Measurements from ENCODE around the gene ARHGEF28.
A peak's percentile ranks its signal among the peaks of the same experiment; 100 is the strongest.

The ARHGEF28 gene

DNA sequence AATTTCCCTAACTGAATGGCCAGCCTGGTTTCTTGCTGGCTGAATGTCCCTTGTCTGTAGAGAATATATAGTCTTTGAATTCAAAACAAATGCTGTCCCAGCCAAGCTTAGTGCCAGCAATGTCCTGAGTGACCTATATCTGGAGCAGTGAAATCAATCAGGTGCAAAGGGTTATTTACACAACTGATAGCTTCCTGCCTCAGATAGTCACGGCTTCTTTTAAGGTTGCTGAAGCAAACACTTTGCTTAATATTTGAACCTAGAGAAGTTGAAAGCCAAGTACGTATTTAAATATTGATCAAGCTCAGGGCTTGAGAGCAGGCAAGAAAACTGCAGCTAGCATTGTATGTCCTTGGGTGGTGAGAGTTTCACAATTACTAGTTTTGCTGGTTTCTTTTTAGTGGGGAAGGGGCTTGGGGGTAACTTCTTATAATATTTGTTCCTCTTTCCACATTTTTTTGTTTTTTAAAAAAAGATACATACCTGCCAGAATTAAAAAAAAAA lies 2.0 kb upstream of the ARHGEF28 start:
- no peaks in the 10 kb centered on the region; the same call in 1 of the 2 replicates for H3K27me3 ChIP-seq (replicated peaks; ENCODE audit: control insufficient read depth, insufficient read depth, low read length)
- TF ChIP-seq, protein P1, sequence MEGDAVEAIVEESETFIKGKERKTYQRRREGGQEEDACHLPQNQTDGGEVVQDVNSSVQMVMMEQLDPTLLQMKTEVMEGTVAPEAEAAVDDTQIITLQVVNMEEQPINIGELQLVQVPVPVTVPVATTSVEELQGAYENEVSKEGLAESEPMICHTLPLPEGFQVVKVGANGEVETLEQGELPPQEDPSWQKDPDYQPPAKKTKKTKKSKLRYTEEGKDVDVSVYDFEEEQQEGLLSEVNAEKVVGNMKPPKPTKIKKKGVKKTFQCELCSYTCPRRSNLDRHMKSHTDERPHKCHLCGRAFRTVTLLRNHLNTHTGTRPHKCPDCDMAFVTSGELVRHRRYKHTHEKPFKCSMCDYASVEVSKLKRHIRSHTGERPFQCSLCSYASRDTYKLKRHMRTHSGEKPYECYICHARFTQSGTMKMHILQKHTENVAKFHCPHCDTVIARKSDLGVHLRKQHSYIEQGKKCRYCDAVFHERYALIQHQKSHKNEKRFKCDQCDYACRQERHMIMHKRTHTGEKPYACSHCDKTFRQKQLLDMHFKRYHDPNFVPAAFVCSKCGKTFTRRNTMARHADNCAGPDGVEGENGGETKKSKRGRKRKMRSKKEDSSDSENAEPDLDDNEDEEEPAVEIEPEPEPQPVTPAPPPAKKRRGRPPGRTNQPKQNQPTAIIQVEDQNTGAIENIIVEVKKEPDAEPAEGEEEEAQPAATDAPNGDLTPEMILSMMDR (IDR thresholded peaks at IDR 0.05; ENCODE audit: insufficient read depth, low read length, poor library complexity, severe bottlenecking): no peak
- H3K4me3 ChIP-seq (replicated peaks; ENCODE audit: low read depth, low read length): no peak overlapping the region
- H3K36me3 ChIP-seq (ENCODE audit: control insufficient read depth, insufficient read depth, low read length): no peaks in the 10 kb centered on the region
- no peak for DNase-seq (ENCODE audit: extremely low read depth, insufficient read length)

DNA sequence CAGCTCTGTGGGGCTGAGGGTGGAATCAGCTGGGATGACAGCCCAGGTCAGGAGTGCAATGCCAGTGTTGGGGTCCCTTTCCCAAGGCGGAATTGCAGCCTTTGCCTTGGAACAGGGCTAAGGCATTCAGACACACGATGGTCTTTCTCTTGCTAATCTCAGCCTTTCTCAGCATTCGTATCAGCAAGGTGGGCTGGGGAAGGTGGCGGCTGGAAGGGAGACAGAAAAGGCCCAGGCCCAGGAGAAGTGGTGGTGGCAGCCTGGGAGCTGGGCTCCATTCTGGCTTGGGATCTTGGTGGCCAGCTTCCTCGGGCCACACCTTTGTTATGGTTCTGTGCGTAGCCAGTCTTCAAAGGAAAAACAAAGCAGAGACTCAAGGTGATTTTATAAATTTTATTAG lies 1.1 kb upstream of the ARHGEF28 start:
- no peaks in the 10 kb centered on the region for H3K36me3 ChIP-seq (ENCODE audit: control insufficient read depth, insufficient read depth, low read length)
- H3K27me3 ChIP-seq (replicated peaks; ENCODE audit: control insufficient read depth, insufficient read depth, low read length): no peaks in the 10 kb centered on the region; the same call in 1 of the 2 replicates
- H3K4me3 ChIP-seq (replicated peaks; ENCODE audit: low read depth, low read length): no peak overlapping the region
- DNase-seq (ENCODE audit: extremely low read depth, insufficient read length): no peak
- TF ChIP-seq, protein P1 (IDR thresholded peaks at IDR 0.05; ENCODE audit: insufficient read depth, low read length, poor library complexity, severe bottlenecking): no peak

DNA sequence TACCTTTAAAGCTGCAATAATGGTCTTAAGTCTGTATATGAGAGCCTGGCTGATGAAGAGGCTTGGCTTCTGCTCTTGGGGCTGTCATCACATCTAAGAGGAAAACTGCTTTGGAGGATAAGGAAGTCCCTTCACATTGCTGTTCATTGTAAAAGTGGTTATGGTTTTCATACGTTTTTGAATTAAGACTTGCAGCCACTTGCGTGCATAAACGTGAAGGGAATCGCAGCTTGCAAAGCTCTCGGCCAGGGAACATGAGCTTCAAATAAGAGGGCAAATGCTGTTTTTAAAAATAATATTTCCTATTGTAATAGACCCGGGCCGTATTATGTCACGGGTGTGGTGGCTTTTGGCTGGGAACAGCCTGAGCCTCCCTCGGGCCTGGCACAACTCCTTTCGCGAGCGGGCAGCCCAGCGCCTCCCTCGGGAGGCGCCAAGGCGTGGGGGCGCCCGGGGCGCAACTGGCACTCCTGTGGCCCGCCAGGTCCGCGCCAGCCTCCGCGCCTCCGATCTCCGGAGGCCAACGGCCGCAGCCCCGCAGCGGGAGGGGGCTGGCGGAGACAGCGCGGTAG lies 538 bp upstream of the ARHGEF28 start:
- peak overlapping the region; percentile 54 for H3K4me3 ChIP-seq (replicated peaks; ENCODE audit: low read depth, low read length)
- no peaks in the 10 kb centered on the region; the same call in 1 of the 2 replicates for H3K27me3 ChIP-seq (replicated peaks; ENCODE audit: control insufficient read depth, insufficient read depth, low read length)
- no peak for DNase-seq (ENCODE audit: extremely low read depth, insufficient read length)
- TF ChIP-seq, protein P1 (IDR thresholded peaks at IDR 0.05; ENCODE audit: insufficient read depth, low read length, poor library complexity, severe bottlenecking): no peak
- H3K36me3 ChIP-seq (ENCODE audit: control insufficient read depth, insufficient read depth, low read length): no peaks in the 10 kb centered on the region

DNA sequence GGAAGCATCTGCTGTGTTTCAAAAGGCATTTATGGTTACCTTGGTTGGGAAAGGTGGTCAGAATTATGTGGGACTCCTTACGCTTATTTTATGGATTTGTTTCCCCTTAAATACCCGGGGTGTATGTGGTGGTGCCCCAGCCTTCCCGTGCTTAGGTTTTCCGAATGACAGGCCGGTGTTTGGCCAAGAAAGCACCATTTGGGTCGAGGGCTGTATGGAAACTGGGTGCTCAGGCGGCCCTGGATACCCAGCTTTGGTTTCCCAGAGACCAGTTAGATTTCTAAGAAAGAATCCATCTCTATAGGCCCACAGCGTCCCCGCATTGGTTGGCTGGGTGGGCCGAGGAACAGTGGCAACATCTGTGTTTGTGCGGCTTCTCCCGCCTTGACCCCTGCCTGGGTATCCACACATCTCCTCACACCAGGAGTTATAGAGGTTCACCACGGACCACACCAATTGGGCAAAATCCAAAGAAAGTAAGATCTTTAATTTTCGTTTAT lies 868 bp downstream of the ARHGEF28 start:
- no peak for DNase-seq (ENCODE audit: extremely low read depth, insufficient read length)

DNA sequence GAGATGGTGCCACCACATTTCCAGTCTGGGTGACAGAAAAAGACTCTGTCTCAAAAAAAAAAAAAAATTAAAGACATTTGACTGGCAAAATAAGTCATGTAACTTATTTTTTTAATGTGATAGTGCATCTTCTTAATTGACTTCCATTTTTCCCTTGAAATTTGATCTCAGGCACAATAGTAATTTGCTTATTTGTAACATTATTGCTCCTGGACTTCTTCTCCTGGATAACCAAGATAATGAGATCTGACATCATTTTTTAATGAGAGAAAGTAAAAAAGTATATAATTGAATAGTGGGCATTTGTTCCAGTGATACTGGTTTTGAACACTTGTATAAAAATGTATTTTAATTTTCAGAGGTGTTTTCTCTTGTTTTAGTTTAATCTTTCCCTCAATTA lies 3.5 kb downstream of the ARHGEF28 start:
- Histone ChIP-seq H3K27me3 (replicated peaks; ENCODE audit: control insufficient read depth, insufficient read depth, low read length) (no peaks in the 10 kb centered on the region; the same call in 1 of the 2 replicates), H3K36me3 (ENCODE audit: control insufficient read depth, insufficient read depth, low read length) (no peaks in the 10 kb centered on the region), H3K4me3 (replicated peaks; ENCODE audit: low read depth, low read length) (no peak overlapping the region)
- TF ChIP-seq, protein P1 (IDR thresholded peaks at IDR 0.05; ENCODE audit: insufficient read depth, low read length, poor library complexity, severe bottlenecking): no peak
- no peak for DNase-seq (ENCODE audit: extremely low read depth, insufficient read length)

More for the DNA sequence above, 868 bp downstream of the ARHGEF28 start:
- no peaks in the 10 kb centered on the region; the same call in 1 of the 2 replicates for H3K27me3 ChIP-seq (replicated peaks; ENCODE audit: control insufficient read depth, insufficient read depth, low read length)
- TF ChIP-seq, protein P1 (IDR thresholded peaks at IDR 0.05; ENCODE audit: insufficient read depth, low read length, poor library complexity, severe bottlenecking): no peak
- no peak overlapping the region for H3K4me3 ChIP-seq (replicated peaks; ENCODE audit: low read depth, low read length)
- no peaks in the 10 kb centered on the region for H3K36me3 ChIP-seq (ENCODE audit: control insufficient read depth, insufficient read depth, low read length)

Measured in GM06990 (cell line).